ENCODE data around the gene CLCN6. TPM values are rescaled to one million over a fixed set of nuclear protein-coding genes. Genes with fewer than 3 reads are reported as not detected.

The CLCN6 gene
- total RNA-seq, 1 experiment from 2014 or later = 30.4 TPM

GRCh38 chr1:11869650-11870207 is 63.7 kb downstream of the CLCN6 start:
- ChIA-PET CTCF (interaction anchor here (1.1 kb wide), 1 partner anchor 11 kb away, joined by 3 read pairs; the partner anchor contains the start of gene NPPB), POLR2A (no interaction called here)
- intact Hi-C loops (cut with micrococcal nuclease; ENCODE audit: unreplicated experiment) = no loop called here
- Mint-ChIP-seq H3K27ac (ENCODE audit: unreplicated experiment) (no peak overlapping the region), H3K27me3 (ENCODE audit: insufficient read depth, unreplicated experiment) (no peaks in the 10 kb centered on the region), H3K4me3 (ENCODE audit: unreplicated experiment) (no peak overlapping the region), H3K4me1 (ENCODE audit: low read depth, unreplicated experiment) (no peaks in the 10 kb centered on the region), H3K9me3 (ENCODE audit: unreplicated experiment) (no peaks in the 10 kb centered on the region), H3K36me3 (ENCODE audit: insufficient read depth, unreplicated experiment) (no peaks in the 10 kb centered on the region)
- no TSS peak for BruUV-seq (replicated peaks)
- Histone ChIP-seq H3K4me1 (no peaks in the 10 kb centered on the region), H3K27me3 (replicated peaks; ENCODE audit: control insufficient read depth, insufficient read depth, low read length) (no peaks in the 10 kb centered on the region), H3K36me3 (ENCODE audit: control insufficient read depth, insufficient read depth, low read length) (no peaks in the 10 kb centered on the region), H3K4me3 (ENCODE audit: low read depth, low read length) (no peak overlapping the region), H3K9me3 (no peaks in the 10 kb centered on the region)
- TF ChIP-seq CTCF (IDR thresholded peaks at IDR 0.05; ENCODE audit: insufficient read depth in 1 of 2, low read depth in 1 of 2, low read length in 1 of 2, severe bottlenecking in 1 of 2, unreplicated experiment in 1 of 2) = no peak
- DNase-seq = no peak

GRCh38 chr1:11872545-11872944 is 66.6 kb downstream of the CLCN6 start:
- Histone ChIP-seq H3K9me3 (no peaks in the 10 kb centered on the region), H3K36me3 (ENCODE audit: control insufficient read depth, insufficient read depth, low read length) (no peaks in the 10 kb centered on the region), H3K4me1 (no peaks in the 10 kb centered on the region), H3K4me3 (ENCODE audit: low read depth, low read length) (no peak overlapping the region), H3K27me3 (replicated peaks; ENCODE audit: control insufficient read depth, insufficient read depth, low read length) (no peaks in the 10 kb centered on the region)
- POLR2A ChIA-PET = interaction anchor here (1.0 kb wide), 1 partner anchor 36 kb away, joined by 3 read pairs; no protein-coding TSS in a partner anchor
- DNase-seq = no peak
- Mint-ChIP-seq H3K36me3 (ENCODE audit: insufficient read depth, unreplicated experiment) (no peaks in the 10 kb centered on the region), H3K9me3 (ENCODE audit: unreplicated experiment) (no peaks in the 10 kb centered on the region), H3K4me3 (ENCODE audit: unreplicated experiment) (no peak overlapping the region), H3K27ac (ENCODE audit: unreplicated experiment) (no peak overlapping the region), H3K27me3 (ENCODE audit: insufficient read depth, unreplicated experiment) (no peaks in the 10 kb centered on the region), H3K4me1 (ENCODE audit: low read depth, unreplicated experiment) (no peaks in the 10 kb centered on the region)
- CTCF ChIA-PET = interaction anchor here (1.2 kb wide), 1 partner anchor 72 kb away, joined by 5 read pairs; no protein-coding TSS in a partner anchor
- intact Hi-C loops (cut with micrococcal nuclease; ENCODE audit: unreplicated experiment) = no loop called here
- BruUV-seq (replicated peaks) = no TSS peak
- no peak for TF ChIP-seq CTCF (IDR thresholded peaks at IDR 0.05; ENCODE audit: insufficient read depth in 1 of 2, low read depth in 1 of 2, low read length in 1 of 2, severe bottlenecking in 1 of 2, unreplicated experiment in 1 of 2)

- Mint-ChIP-seq H3K27me3 (ENCODE audit: insufficient read depth, unreplicated experiment) (no peaks in the 10 kb centered on the region), H3K9me3 (ENCODE audit: unreplicated experiment) (no peaks in the 10 kb centered on the region)
Measured at GRCh38 chr1:11873395-11874257, 67.6 kb downstream of the CLCN6 start.

More at GRCh38 chr1:11873395-11874257, 67.6 kb downstream of the CLCN6 start:
- Histone ChIP-seq H3K4me3 (ENCODE audit: low read depth, low read length) (no peak overlapping the region), H3K9me3 (no peaks in the 10 kb centered on the region), H3K36me3 (ENCODE audit: control insufficient read depth, insufficient read depth, low read length) (no peaks in the 10 kb centered on the region), H3K4me1 (no peaks in the 10 kb centered on the region), H3K27me3 (replicated peaks; ENCODE audit: control insufficient read depth, insufficient read depth, low read length) (no peaks in the 10 kb centered on the region)
- H3K4me3 Mint-ChIP-seq (ENCODE audit: unreplicated experiment) = no peak overlapping the region
- TF ChIP-seq CTCF (IDR thresholded peaks at IDR 0.05; ENCODE audit: insufficient read depth in 1 of 2, low read depth in 1 of 2, low read length in 1 of 2, severe bottlenecking in 1 of 2, unreplicated experiment in 1 of 2) = peak in 1 of 2 experiments; percentile 0
- H3K4me1 Mint-ChIP-seq (ENCODE audit: low read depth, unreplicated experiment) = no peaks in the 10 kb centered on the region
- intact Hi-C loops (cut with micrococcal nuclease; ENCODE audit: unreplicated experiment) = no loop called here
- ChIA-PET POLR2A (no interaction called here), CTCF (interaction anchor here (1.2 kb wide), 1 partner anchor 71 kb away, joined by 5 read pairs; no protein-coding TSS in a partner anchor)
- H3K27ac Mint-ChIP-seq (ENCODE audit: unreplicated experiment) = no peak overlapping the region
- no peaks in the 10 kb centered on the region for H3K36me3 Mint-ChIP-seq (ENCODE audit: insufficient read depth, unreplicated experiment)
- no peak for DNase-seq
- no TSS peak for BruUV-seq (replicated peaks)

Data from Caco-2 (cell line).